Ovary (tissue), 3 donors: Measurements from ENCODE around the gene MRPL24.

Experiments used
- CTCF ChIP-seq, 3 donors: fragments of 450-650 bp in 2 of 3; fragments of 200-600 bp in 1 of 3; IDR thresholded peaks; one replicate each; pipeline versions ENCODE4 v1.5.1 to v1.8.0; 2016 to 2022; ENCODE audit warnings: antibody characterized with exemption in 3 of 3, mild to moderate bottlenecking in 1 of 3
- EP300 ChIP-seq: sonication (generic); formaldehyde crosslinking; IDR thresholded peaks from one replicate; pipeline ENCODE4 v1.6.1; 2017; ENCODE audit warnings: antibody characterized with exemption
- POLR2A ChIP-seq: fragments of 450-650 bp; IDR thresholded peaks from one replicate; pipeline ENCODE4 v1.6.1; 2017; ENCODE audit warnings: antibody characterized with exemption, mild to moderate bottlenecking, moderate library complexity
- donor health status: DM: no; HTN: no; CAD: no.

- TF ChIP-seq POLR2A, result no peak
- no peak for TF ChIP-seq CTCF (IDR thresholded peaks at IDR 0.05)
- no peak for TF ChIP-seq EP300
These were observed 4.0 kb upstream of the MRPL24 start for GRCh38 chr1:156744786-156745419.
